HG03108 (cell line): ENCODE results near the gene VPS26A.
"Not testable (repeated sequence)": the region's sequence is repeated elsewhere in the genome, so short reads cannot be mapped to it uniquely, and the experiment has no call there.

ENCODE experiments used
- ATAC-seq: cut with Tn5 transposase; IDR thresholded peaks from one replicate; pipeline ENCODE4 v1.9.1; 2021; ENCODE audit warnings: moderate library complexity; ENCODE audit not compliant: unreplicated experiment

VPS26A gene

DNA sequence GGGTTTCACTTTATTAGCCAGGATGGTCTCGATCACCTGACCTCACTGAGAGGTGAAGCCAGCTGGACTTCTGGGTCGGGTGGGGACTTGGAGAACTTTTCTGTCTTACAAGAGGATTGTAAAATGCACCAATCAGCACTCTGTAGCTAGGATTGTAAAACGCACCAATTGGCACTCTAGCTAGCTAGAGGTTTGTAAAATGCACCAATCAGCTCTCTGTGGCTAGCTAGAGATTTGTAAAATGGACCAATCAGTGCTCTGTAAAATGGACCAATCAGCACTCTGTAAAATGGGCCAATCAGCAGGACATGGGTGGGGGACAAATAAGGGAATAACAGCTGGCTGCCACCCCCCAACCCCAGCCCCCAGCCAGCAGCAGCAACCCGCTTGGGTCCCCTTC, 51.3 kb downstream of the VPS26A start:
- not testable (repeated sequence) for ATAC-seq

DNA sequence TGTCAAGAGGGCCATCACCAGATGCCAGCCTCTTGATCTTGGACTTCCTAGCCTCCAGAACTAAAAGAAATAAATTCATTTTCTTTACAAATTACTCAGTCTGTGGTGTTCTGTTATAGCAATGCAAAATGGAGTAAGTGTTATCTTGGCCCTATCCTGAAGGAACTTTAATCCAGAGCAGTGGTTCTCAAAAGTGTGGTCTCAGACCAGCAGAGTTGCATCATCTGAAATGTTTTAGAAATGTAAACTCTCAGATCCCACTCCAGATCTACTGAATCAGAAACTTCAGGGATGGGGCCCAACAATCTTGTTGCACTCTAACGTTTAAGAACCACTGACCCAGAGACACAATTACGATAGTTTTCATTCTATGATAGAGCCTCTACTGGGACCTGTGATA, 52.8 kb downstream of the VPS26A start:
- ATAC-seq: no peak

- ATAC-seq: peak; percentile 3
Observed at GRCh38 chr10:69179089-69179742, 55.2 kb downstream of the VPS26A start.

- ATAC-seq: peak; percentile 82
Observed at GRCh38 chr10:69179743-69180524, 56.0 kb downstream of the VPS26A start, which contains the start of gene SUPV3L1. Gene SUPV3L1, plus strand, starts transcription at chr10:69180234. Its CDS starts 58 bp downstream, at chr10:69180292.

DNA sequence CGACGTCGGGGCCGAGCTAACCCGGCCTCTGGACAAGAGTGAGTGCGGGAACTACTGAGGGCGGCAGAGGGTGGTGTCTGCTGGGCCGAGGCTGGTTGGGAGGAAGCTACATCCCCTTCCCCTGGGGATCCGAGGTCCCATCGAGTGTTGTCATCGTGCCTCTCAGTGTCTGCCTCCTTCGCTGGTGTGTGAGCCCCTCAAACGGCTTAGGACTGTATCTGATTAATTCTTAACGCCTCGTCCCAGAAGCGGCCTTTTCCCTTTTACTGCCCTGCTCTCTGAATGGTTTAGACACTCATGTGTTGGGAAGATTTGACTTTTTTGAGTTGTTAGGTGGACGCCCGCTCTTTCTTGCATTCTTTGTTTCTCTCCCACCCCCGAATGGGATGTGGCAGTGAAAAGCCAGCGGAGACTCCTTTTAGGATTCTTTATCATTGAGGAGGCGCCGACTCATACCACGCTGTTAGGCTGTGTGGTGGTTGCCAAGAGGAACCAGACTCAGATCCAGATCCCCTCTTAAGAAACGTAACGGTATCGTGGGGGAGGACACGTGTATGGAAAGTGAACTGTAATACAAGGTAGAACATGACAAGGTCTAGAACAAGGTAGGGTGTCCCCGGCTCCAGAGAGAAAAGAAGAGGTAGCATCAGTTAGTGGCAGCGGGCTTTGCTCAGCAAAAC, 56.7 kb downstream of the VPS26A start:
- ATAC-seq: no peak

- ATAC-seq: no peak
Observed at GRCh38 chr10:69181433-69181832, 57.5 kb downstream of the VPS26A start.

- no peak for ATAC-seq
Observed at GRCh38 chr10:69182005-69182404, 58.0 kb downstream of the VPS26A start.

GRCh38 chr10:69186524-69186923, 62.5 kb downstream of the VPS26A start:
- ATAC-seq: no peak

DNA sequence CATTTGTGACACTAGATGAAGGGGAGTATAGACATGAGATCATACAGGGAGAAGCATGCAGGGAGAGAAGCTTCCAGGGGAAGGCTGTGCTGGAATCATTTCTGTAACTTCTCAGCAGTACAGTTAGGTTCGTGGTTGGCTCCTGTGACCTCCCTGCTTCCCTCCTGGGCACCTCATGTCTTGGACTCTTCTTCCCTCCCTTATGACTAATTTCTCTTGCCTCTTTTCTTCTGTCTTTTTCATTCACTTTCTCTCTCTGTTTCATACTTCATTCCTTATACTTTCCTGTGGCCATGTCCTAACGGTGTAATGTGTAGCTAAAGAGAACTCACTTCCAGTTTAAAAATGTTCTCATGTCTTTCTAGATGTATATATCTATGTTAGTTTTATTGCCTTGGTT, 77.1 kb downstream of the VPS26A start:
- ATAC-seq: no peak

DNA sequence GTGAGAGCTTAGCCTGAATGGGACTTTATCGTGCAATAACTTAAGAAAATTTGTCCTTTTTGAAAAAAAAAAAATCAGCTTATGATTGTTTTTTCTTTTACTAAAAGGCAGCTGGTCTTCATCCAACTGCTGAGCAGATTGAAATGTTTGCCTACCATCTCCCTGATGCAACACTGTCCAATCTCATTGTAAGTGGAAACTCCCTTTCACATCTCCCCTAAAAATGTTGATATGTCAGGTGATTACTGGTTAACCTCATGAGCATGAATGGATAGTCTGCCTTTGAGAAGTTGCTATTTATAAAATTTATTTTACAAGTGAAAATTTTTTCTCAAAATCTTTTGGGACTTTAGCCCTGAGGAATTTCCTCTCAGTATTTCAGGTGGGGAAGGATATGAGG, 78.4 kb downstream of the VPS26A start:
- ATAC-seq: no peak

DNA sequence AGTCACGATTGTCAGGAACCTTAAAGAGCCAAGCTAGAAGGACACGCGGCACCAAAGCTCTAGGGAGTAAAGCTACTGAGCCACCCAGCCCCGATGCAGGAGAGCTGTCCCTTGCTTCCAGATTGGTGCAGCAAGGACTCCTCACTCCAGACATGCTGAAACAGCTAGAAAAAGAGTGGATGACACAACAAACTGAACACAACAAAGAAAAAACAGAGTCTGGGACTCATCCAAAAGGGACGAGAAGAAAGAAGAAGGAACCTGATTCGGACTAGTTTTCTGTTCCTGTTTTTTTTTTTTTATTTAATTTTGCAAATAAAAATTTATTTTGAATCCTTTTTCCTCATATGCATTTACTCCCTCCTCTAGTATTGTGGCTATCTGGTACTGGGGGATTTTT, 84.8 kb downstream of the VPS26A start:
- ATAC-seq: no peak

DNA sequence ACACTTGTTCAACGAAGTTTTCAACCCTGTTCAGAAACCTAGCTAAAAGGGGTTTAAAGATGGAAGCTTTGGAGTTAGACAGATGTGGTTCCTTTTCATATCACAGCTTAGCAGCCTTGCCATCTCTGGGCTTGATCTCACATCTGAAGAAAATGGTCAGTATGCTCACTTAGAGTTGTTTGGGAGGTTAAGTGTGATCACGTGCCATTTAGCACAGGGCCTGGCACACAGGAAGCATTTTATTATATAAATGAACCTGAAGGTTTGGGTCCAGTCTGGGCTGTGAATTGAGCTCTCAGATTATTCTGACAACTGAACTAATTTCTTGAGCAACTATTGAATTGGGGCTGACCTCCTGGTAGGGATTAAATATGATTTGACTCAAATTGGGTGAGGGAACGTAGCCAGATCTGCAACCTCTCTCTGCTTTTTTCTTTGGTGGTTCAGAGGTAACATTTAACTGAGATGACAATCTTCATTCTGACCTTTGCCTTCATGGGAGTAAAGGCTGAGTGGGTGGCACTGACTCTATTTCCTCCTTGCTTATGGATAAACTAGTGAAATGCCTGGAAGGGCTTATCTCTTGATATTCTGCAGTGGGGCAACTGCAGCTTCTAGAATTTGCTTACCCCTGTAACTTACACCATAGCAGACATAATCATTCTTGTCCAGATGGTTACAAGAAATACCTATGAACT, 86.0 kb downstream of the VPS26A start:
- no peak for ATAC-seq

DNA sequence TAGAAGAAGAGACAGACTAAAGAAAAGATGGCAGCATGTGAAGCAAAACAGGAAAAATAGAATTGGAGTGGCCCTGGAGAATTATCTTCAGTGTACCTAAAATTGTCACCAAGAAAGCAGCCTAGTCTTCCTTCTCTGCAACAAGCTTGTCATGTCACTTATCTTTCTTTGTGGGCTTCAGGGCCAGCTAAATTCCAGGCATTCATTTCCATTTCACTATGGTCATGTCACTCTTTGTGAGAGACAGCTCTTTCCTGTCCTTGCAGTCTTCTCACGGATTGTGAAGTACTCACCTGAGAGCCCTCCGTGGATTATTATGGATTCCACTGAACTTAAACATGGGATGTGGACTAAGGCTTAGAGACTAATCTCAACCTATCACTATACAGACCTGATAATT, 87.1 kb downstream of the VPS26A start:
- no peak for ATAC-seq

- no peak for ATAC-seq
Observed at GRCh38 chr10:69211524-69211923, 87.5 kb downstream of the VPS26A start.

GRCh38 chr10:69213591-69214311, 89.8 kb downstream of the VPS26A start:
- no peak for ATAC-seq

DNA sequence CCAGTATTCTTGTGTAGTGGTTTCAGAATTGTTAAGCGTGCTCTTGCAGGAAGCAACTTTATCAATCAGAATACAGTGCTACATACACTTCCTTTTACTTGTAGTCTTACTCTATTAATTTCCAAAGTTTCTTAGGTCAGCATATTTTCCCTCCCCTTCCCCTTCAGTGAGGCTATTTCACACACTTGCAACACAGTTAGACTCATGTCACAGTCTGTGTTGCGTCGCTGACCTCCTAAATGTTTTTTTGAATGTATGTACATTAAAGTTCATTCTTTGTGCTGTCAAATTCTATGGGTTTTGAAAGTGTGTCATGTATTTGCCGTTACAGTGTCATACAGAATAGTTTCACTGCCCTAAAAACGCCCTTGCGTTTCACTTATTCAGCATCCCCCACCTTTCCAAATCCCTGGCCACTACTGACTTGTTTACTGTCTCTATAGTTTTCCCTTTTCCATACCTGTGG, 90.7 kb downstream of the VPS26A start:
- no peak for ATAC-seq

- no peak for ATAC-seq
Observed at GRCh38 chr10:69215405-69216171, 91.6 kb downstream of the VPS26A start.

DNA sequence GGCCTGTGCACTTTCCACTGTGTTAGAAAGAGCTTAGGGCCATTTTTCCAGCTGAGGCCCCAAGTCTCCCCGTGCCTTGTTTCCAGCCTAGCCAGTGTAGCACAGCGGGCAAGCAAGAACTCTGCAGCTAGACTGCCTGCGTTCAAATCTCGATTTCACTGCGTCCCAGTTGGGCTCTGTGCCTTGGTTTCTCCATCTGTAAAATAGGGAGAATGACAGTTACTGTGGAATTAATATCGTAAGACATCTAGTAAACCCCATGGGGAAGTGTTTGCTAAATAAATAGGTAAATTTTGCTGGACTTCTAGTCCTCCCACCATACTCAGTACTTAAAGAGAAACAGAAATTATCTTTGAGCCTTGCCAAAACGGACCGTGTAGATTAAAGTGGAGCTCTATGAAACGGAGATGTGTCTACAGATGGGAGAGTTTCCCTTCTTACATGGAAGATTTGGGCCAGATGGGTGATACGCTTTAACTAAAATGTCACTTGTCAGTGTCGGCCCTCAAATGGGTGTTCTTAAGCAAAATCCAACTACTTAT, 92.7 kb downstream of the VPS26A start:
- no peak for ATAC-seq

DNA sequence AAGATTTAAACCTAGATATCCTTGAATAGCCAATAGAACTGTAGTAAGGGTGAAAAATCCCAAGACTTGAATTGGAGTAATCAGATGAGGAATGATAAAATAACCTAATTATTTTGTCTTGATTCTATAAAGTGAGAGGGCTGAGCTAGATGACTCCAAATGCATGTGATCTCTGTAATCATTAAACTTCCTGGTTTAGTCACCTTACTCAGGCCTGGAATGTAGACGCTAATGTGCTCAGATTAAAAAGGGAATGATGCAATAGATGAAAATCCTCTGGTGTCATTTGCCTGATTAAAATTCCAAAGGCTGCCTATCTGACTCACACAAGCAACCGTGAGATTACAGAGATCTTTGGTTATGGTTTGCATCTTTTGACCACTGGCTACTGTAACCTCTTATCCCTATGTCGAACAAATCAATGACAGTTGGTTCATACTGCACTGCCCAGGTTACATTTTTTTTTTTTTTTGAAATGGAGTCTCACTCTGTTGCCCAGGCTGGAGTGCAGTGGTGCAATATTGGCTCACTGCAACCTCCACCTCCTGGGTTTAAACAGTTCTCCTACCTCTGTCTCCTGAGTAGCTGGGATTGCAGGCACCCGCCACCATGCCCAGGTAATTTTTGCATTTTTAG, 93.3 kb downstream of the VPS26A start:
- no peak for ATAC-seq
